NCI-H345 treated with DMSO at 0.1 percent for 48 hours (cell line): ENCODE results near the gene YPEL2.

Source experiments
- DNase-seq: peaks from one replicate; lab custom pipeline; 2025; ENCODE audit not compliant: unreplicated experiment; lab: John Stamatoyannopoulos, UW

Gene YPEL2

GRCh38 chr17:59356543-59357218 lies 25.2 kb downstream of the YPEL2 start:
- DNase-seq, result no peak

- DNase-seq, result no peak
Observed at GRCh38 chr17:59357219-59357697, 25.8 kb downstream of the YPEL2 start.

GRCh38 chr17:59357929-59358328 lies 26.5 kb downstream of the YPEL2 start:
- no peak for DNase-seq

- no peak for DNase-seq
Observed at GRCh38 chr17:59361386-59361785, 29.9 kb downstream of the YPEL2 start.

- DNase-seq, result peak; percentile 15
Observed at GRCh38 chr17:59361916-59362810, 30.7 kb downstream of the YPEL2 start.

- DNase-seq, result no peak
Observed at GRCh38 chr17:59362811-59363205, 31.4 kb downstream of the YPEL2 start.

- no peak for DNase-seq
Observed at GRCh38 chr17:59365383-59365981, 34.0 kb downstream of the YPEL2 start.

- DNase-seq, result no peak
Observed at GRCh38 chr17:59366040-59366757, 34.7 kb downstream of the YPEL2 start.

GRCh38 chr17:59366773-59367656 lies 35.6 kb downstream of the YPEL2 start:
- peak; percentile 56 for DNase-seq

- DNase-seq, result no peak
Observed at GRCh38 chr17:59367657-59368045, 36.2 kb downstream of the YPEL2 start.

GRCh38 chr17:59368218-59368857 lies 36.9 kb downstream of the YPEL2 start:
- DNase-seq, result no peak

GRCh38 chr17:59369031-59369975 lies 37.8 kb downstream of the YPEL2 start:
- DNase-seq, result no peak

- DNase-seq, result no peak
Observed at GRCh38 chr17:59370593-59371299, 39.3 kb downstream of the YPEL2 start.

GRCh38 chr17:59371416-59372100 lies 40.1 kb downstream of the YPEL2 start:
- DNase-seq, result no peak

GRCh38 chr17:59372138-59372751 lies 40.8 kb downstream of the YPEL2 start:
- DNase-seq, result no peak

GRCh38 chr17:59373882-59374495 lies 42.5 kb downstream of the YPEL2 start:
- no peak for DNase-seq
